ENCODE data around the gene SPATA2. TPM values are rescaled to one million over a fixed set of nuclear protein-coding genes. Genes with fewer than 3 reads are reported as not detected.

SPATA2 gene
- total and polyA plus RNA-seq, 2 donors (not counting 3 experiments of a cell fraction or from before 2014, with no cell fraction given) = 4.9 to 6.1 TPM

- Histone ChIP-seq H3K9me3 (replicated peaks; ENCODE audit: control insufficient read depth, insufficient read depth, low read length) (no peaks in the 10 kb centered on the region), H2AFZ (ENCODE audit: low read depth, low read length) (no peak overlapping the region), H3K36me3 (ENCODE audit: control insufficient read depth in 2 of 2, extremely low read depth in 1 of 2, insufficient read depth in 2 of 2, low read length in 2 of 2) (peaks cover 0 to 16% of the 10 kb centered on the region in 2 experiments), H3K9ac (replicated peaks; ENCODE audit: extremely low read depth, insufficient read depth, low read length) (no peak overlapping the region), H3K4me3 (replicated peaks in 1 of 3; ENCODE audit: insufficient read depth in 1 of 3, low read depth in 1 of 3, low read length in 3 of 3) (no peak overlapping the region), H3K4me1 (ENCODE audit: control insufficient read depth, extremely low read depth, insufficient read depth, low read length) (no peaks in the 10 kb centered on the region), H3K27me3 (ENCODE audit: control insufficient read depth in 2 of 2, insufficient read depth in 2 of 2, low read length in 2 of 2) (no peaks in the 10 kb centered on the region), H3K9me1 (replicated peaks; ENCODE audit: control insufficient read depth, extremely low read depth, insufficient read depth, low read length) (no peaks in the 10 kb centered on the region), H3K79me2 (ENCODE audit: control insufficient read depth, insufficient read depth, low read length) (no peaks in the 10 kb centered on the region), H4K20me1 (replicated peaks; ENCODE audit: control insufficient read depth, extremely low read depth, insufficient read depth, low read length) (no peaks in the 10 kb centered on the region), H3K27ac (ENCODE audit: insufficient read depth, low read depth, low read length) (no peak overlapping the region), H3K4me2 (ENCODE audit: insufficient read depth, low read length) (no peak overlapping the region)
- intact Hi-C loops (cut with micrococcal nuclease) (loop anchor here (1.0 kb wide), 1 partner anchor 42 kb away; no protein-coding TSS in a partner anchor), dilution Hi-C loops (cut with MboI; ENCODE audit: extremely low pct_ligation_motif_present, low sequenced_read_pairs) (no loop called here)
- FAIRE-seq (no peak), DNase-seq (ENCODE audit: low read depth, low spot score) (no peak)
- CTCF ChIA-PET = no interaction called here
- POLR2A ChIA-PET = no interaction called here
- TF ChIP-seq JUN (IDR thresholded peaks at IDR 0.05; ENCODE audit: borderline replicate concordance, insufficient read depth, insufficient read length, low read depth) = no peak
- no peak for TF ChIP-seq MAX (IDR thresholded peaks at IDR 0.05; ENCODE audit: insufficient read depth, insufficient read length)
- TF ChIP-seq GATA2 (IDR thresholded peaks at IDR 0.05; ENCODE audit: insufficient read depth, insufficient read length, low read depth, low read length) = no peak
- TF ChIP-seq POLR2AphosphoS5 (IDR thresholded peaks at IDR 0.05; ENCODE audit: insufficient read depth, low read depth, low read length) = no peak
- no peak for TF ChIP-seq EZH2 (IDR thresholded peaks at IDR 0.05; ENCODE audit: borderline replicate concordance, low read depth, low read length, severe bottlenecking)
- BruUV-seq (replicated peaks) = no TSS peak
These were observed 33.0 kb downstream of the SPATA2 start for GRCh38 chr20:49882171-49882970.

Data from endothelial cell of umbilical vein (primary cell).